Adrenal gland (tissue), 12 donors: ENCODE data around the gene LRRC8D. TPM values are rescaled to one million over a fixed set of nuclear protein-coding genes. Genes with fewer than 3 reads are reported as not detected.

ENCODE experiments used
- DNase-seq, 7 donors: peaks; one replicate each; pipeline ENCODE4 v3.0.0-alpha.2; 2019 to 2020
- H3K27ac ChIP-seq, 5 donors: fragments of 200-600 bp; sonication (generic) in 4 of 5; 1 replicate in 3 of 5; 2 replicates in 2 of 5; pipeline versions ENCODE4 v1.5.1 to v1.8.0; 2016 to 2020; ENCODE audit warnings: mild to moderate bottlenecking in 1 of 5
- H3K27me3 ChIP-seq: fragments of 200-600 bp; 2 replicates; pipeline ENCODE4 v1.8.0; 2021
- H3K36me3 ChIP-seq, 2 donors: fragments of 200-600 bp; replicated peaks in 1 of 2; 1 replicate in 1 of 2; 2 replicates in 1 of 2; pipeline versions ENCODE4 v1.5.1 to v1.8.0; 2018 to 2022
- H3K4me1 ChIP-seq, 2 donors: fragments of 200-600 bp; replicated peaks in 1 of 2; 1 replicate in 1 of 2; 2 replicates in 1 of 2; pipeline versions ENCODE4 v1.5.1 to v1.8.0; 2018 to 2021
- H3K4me3 ChIP-seq, 4 donors: fragments of 200-600 bp; sonication (generic) in 3 of 4; one replicate each; pipeline ENCODE4 v1.5.1; 2016 to 2018
- H3K9me3 ChIP-seq, 3 donors: fragments of 200-600 bp; sonication (generic) in 1 of 3; replicated peaks in 1 of 3; 1 replicate in 2 of 3; 2 replicates in 1 of 3; pipeline versions ENCODE4 v1.5.1 to v1.8.0; 2016 to 2021
- POLR2A ChIP-seq, 2 donors: fragments of 450-650 bp; IDR thresholded peaks; one replicate each; pipeline ENCODE4 v1.6.1; 2017; ENCODE audit warnings: antibody characterized with exemption in 2 of 2, mild to moderate bottlenecking in 2 of 2, moderate library complexity in 1 of 2
- WGBS, 4 donors: extraction: QIAGEN DNeasy Blood & Tissue Kit in 2 of 4; methylation state at CpG; one replicate each; pipeline versions ENCODE4 v1.1.5 to v1.1.7; 2013 to 2017; 5-methylcytosine and 5-hydroxymethylcytosine counted together
- intact Hi-C, 2 donors: fragments of 100-400 bp; cut with DNase I; formaldehyde crosslinking; loops; one replicate each; pipeline versions ENCODE4 v1.14.1 to v1.15.0; 2022 to 2023
- polyA plus RNA-seq, 3 donors: library from polyadenylated mRNA; stranded (reverse); fragments of 200-250 nt in 2 of 3; fragments of 350-450 nt in 1 of 3; fragmentation: Illumina TruSeq in 1 of 3; extraction: RNeasy Lipid Tissue Mini Kit (QIAGEN cat#74804) in 1 of 3; gene quantifications; one replicate each; pipeline ENCODE4 v1.2.3, GENCODE V29; 2013 to 2014
- total RNA-seq, 9 donors: library from RNA; depleted of rRNA in 4 of 9; stranded (reverse); fragments of >200 nt in 4 of 9; fragments of 120-200 nt in 1 of 9; fragmentation: NEBNext Ultra II Directional in 1 of 9; extraction: Animal tissue kit (Norgen Biotek cat#: 25700) in 1 of 9; gene quantifications; one replicate each; pipeline versions ENCODE4 v1.1.0 to v1.2.4, GENCODE V29; 2013 to 2023
- TF ChIP-seq, protein P1 (sequence below), 6 experiments: fragments of 450-650 bp in 4 of 6; fragments of 200-600 bp in 2 of 6; sonication (generic) in 1 of 6; IDR thresholded peaks; 1 replicate in 5 of 6; 2 replicates in 1 of 6; pipeline versions ENCODE4 v1.5.1 to v1.8.0; 2016 to 2021; ENCODE audit warnings: antibody characterized with exemption in 6 of 6, mild to moderate bottlenecking in 2 of 6, moderate library complexity in 1 of 6
- donor health status: healthy with polysubstance abuse.
- donor health status: Bipolar disorder and iron deficiency.
- donor health status: DM: yes; HTN: yes; CAD: no.
- donor health status: DM: no; HTN: no; CAD: no.
- donor health status: DM: no; HTN: no; CAD: no.
- donor health status: DM: yes; HTN: yes; CAD: no.

The LRRC8D gene
- total and polyA plus RNA-seq, 12 donors = 13.9 to 79.8 (median 57.2) TPM

DNA sequence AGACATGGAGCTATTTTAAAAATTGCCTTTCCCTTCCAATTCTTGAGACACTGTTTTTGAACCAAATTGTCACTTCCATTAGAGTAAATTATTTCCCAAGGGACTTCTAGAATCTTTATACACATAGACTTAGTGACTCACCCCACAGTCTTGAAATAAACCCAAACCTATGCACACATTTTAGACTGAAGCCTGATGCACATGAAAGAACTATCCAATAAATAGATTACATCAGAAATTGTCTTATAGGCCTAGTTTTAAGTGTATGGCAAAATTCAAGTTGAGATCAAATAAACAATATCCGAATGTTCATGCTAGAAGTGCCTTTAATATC is 141.9 kb downstream of the LRRC8D start:
- WGBS, 4 donors = 84 to 100% (median 95%) methylated on average over 1 of the region's 1 CpG
- Histone ChIP-seq H3K27me3 (no peaks in the 10 kb centered on the region), H3K9me3 (no peaks in the 10 kb centered on the region), H3K4me3 (no peak overlapping the region), H3K4me1 (peaks cover 0 to 4% of the 10 kb centered on the region in 2 donors), H3K27ac (no peak overlapping the region), H3K36me3 (no peaks in the 10 kb centered on the region)
- intact Hi-C loops = no loop called here
- TF ChIP-seq, protein P1, sequence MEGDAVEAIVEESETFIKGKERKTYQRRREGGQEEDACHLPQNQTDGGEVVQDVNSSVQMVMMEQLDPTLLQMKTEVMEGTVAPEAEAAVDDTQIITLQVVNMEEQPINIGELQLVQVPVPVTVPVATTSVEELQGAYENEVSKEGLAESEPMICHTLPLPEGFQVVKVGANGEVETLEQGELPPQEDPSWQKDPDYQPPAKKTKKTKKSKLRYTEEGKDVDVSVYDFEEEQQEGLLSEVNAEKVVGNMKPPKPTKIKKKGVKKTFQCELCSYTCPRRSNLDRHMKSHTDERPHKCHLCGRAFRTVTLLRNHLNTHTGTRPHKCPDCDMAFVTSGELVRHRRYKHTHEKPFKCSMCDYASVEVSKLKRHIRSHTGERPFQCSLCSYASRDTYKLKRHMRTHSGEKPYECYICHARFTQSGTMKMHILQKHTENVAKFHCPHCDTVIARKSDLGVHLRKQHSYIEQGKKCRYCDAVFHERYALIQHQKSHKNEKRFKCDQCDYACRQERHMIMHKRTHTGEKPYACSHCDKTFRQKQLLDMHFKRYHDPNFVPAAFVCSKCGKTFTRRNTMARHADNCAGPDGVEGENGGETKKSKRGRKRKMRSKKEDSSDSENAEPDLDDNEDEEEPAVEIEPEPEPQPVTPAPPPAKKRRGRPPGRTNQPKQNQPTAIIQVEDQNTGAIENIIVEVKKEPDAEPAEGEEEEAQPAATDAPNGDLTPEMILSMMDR (IDR thresholded peaks at IDR 0.05) = no peak
- no peak for TF ChIP-seq POLR2A (IDR thresholded peaks at IDR 0.05)
- no peak for DNase-seq

DNA sequence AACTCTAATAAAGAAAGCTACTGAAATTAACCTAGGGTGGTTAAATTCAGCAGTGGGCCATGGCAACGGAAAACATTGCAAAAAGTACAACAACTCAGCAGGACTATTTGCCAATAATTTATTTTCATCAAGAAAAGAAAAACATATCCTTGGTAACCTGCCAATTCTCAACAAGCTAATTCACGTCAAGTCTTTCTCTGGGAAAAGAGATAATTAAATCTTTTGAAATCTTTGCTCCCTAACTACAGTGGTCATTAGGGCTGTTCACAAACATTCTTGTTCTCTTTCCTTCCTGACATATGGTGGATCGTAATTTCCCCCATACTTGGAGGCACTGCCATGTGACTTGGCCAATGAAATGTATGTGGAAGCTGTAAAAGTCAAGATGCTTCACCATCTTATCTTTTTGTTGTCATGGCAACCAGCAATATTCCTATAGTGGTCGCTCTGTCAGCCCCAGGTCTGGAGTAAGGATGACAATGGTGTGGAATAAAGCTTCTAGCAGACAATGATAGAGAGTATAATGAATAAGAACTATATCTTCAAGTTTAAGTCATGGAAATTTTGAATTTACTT is 144.4 kb downstream of the LRRC8D start:
- Histone ChIP-seq H3K9me3 (no peaks in the 10 kb centered on the region), H3K27me3 (no peaks in the 10 kb centered on the region), H3K4me1 (peaks cover 0 to 4% of the 10 kb centered on the region in 2 donors), H3K27ac (no peak overlapping the region), H3K36me3 (no peaks in the 10 kb centered on the region), H3K4me3 (no peak overlapping the region)
- no peak for DNase-seq
- intact Hi-C loops = no loop called here
- TF ChIP-seq, protein P1 (IDR thresholded peaks at IDR 0.05) = no peak
- TF ChIP-seq POLR2A (IDR thresholded peaks at IDR 0.05) = no peak
- WGBS, 4 donors = 51 to 58% (median 55%) methylated on average over 4 of the region's 4 CpGs

DNA sequence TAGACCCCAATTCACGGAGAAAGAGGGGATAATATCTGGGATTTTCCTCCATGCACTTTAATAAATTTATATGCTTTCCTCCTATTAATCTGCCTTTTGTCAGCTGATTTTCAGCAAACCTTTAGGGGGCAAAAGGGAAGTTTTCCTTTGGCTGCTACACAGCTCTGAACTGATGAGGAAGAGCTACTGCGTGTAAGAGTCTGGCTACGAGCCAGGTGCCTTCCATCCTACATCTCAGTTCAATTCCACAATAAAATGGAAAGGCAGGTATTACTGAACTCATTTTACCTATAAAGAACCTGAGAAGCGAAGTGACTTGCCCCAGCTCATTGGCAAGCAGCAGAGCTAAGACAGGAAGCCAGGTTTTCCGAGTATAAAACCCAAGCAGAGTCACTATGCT is 145.8 kb downstream of the LRRC8D start:
- H3K4me1 ChIP-seq = peaks cover 0 to 4% of the 10 kb centered on the region in 2 donors
- peak in 1 of 7 donors; percentile 25 for DNase-seq
- no peak overlapping the region for H3K27ac ChIP-seq
- WGBS, 4 donors = 60 to 70% (median 66%) methylated on average over 5 of the region's 5 CpGs
- H3K27me3 ChIP-seq = no peaks in the 10 kb centered on the region
- H3K9me3 ChIP-seq = no peaks in the 10 kb centered on the region
- TF ChIP-seq, protein P1 (IDR thresholded peaks at IDR 0.05) = no peak
- TF ChIP-seq POLR2A (IDR thresholded peaks at IDR 0.05) = no peak
- H3K4me3 ChIP-seq = no peak overlapping the region
- no peaks in the 10 kb centered on the region for H3K36me3 ChIP-seq
- intact Hi-C loops = no loop called here

DNA sequence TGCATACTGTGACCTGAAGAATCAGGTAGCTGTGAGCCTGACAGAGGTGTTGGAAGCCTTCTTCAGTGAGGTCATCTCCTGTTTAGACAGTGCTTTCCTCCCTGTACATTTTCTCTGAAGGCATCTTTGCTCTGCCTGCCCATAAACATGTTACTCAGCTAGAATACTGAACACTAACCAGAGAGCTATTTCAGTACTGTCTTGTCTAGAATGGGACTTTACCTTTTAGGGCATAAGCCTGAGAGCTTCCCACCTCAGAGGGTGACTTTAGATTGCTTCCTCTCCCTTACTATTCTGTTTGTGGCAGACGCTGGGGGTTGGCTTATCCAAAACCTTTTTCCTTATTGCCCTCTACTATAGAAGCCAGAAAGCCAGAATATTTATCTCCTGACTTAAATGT is 150.8 kb downstream of the LRRC8D start:
- 70 to 98% (median 89%) methylated on average over 1 of the region's 1 CpG for WGBS, 4 donors
- no peak overlapping the region for H3K27ac ChIP-seq

More for the DNA sequence above, 150.8 kb downstream of the LRRC8D start:
- Histone ChIP-seq H3K4me3 (no peak overlapping the region), H3K27me3 (no peaks in the 10 kb centered on the region), H3K36me3 (no peaks in the 10 kb centered on the region), H3K4me1 (peaks cover 11 to 15% of the 10 kb centered on the region in 2 donors), H3K9me3 (no peaks in the 10 kb centered on the region)
- DNase-seq = no peak
- intact Hi-C loops = no loop called here
- TF ChIP-seq, protein P1 (IDR thresholded peaks at IDR 0.05) = no peak
- TF ChIP-seq POLR2A (IDR thresholded peaks at IDR 0.05) = no peak
